ENCODE measurements around the gene CRIM1.

CRIM1 gene

DNA sequence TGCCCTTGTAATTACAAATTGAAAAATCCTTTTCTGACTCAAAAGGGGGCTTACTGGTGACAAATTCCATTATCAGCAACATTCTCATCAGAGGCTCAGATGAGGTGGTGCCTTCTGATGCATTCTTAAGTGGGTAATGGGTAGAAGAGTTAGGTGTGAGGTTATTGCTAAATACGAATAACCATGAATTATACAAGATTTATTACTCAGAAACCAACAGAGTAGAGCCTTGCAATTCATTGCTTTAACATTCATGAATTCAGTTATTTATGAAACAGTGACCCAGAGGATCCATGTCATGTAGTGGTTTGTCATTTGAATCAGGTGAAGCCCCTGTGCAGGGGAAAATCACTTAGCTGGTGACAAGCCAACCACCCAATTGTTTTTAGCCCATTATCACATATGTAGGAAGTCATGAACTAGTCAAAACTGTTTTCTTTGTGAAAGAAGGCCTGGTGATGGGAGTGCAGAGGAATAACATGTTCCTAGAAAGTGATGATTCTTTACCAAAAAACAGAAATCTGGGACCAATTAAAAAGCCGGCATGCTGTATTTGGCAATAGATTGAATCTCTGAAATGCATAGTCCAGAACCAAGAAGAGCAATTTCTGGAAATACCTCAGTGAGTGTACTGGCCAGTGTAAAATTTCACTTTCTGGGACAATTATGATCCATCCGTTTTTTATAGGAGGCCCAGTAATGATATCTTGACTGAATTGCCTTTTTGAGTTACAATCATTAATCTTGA is 70.2 kb downstream of the CRIM1 start:
- DNase-seq (ENCODE audit: low read depth), result no peak

GRCh38 chr2:36427790-36428243 is 72.2 kb downstream of the CRIM1 start:
- DNase-seq (ENCODE audit: low read depth), result no peak

GRCh38 chr2:36430549-36430948 is 75.0 kb downstream of the CRIM1 start:
- no peak for DNase-seq (ENCODE audit: low read depth)

- DNase-seq (ENCODE audit: low read depth), result no peak
These were observed 76.9 kb downstream of the CRIM1 start for GRCh38 chr2:36432479-36432878.

- DNase-seq (ENCODE audit: low read depth), result no peak
These were observed 78.0 kb downstream of the CRIM1 start for GRCh38 chr2:36433311-36434217.

DNA sequence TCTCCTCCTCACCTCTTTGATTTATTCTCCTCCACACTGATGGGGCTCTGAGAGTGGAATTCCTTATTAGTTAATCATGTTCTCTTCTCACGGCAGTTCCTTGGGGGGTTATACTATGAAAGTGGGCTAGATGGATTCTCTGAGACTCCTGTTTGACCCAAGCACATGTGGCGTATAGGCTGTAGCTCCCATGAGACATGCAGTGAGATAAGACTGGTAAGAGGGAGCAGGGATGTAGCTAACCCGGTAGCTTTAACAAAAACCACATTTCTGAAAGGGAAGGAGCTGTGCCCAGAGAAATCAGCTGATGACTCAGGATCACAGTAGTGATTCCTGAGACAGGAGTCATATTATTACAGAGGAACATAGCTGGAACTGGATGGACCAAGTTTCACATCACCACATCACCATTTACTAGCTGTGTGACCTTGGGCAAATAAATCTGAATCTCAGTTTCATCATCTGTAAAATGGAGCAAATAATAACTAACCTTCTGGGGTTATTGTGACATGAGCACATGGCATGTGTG is 82.9 kb downstream of the CRIM1 start:
- DNase-seq (ENCODE audit: low read depth), result no peak

DNA sequence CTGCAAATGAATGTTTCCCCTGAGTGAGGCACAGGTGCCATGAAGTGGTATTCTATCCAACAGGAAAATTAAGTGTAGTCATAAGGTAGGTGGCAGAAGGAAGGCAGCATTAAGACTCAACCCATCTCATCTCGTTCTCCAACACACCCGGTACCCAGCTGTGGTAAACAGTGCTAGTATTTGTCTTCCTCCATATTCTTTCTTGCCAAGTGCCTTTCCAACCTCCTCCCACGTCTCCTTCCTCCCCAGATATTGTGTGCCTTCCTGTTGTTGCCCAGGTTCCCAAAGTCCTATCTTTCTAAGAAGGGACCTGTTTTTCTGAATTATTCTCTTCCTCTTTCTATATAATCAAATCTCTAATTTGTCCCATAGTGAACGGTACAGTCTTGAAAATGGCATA is 83.5 kb downstream of the CRIM1 start:
- DNase-seq (ENCODE audit: low read depth), result no peak

DNA sequence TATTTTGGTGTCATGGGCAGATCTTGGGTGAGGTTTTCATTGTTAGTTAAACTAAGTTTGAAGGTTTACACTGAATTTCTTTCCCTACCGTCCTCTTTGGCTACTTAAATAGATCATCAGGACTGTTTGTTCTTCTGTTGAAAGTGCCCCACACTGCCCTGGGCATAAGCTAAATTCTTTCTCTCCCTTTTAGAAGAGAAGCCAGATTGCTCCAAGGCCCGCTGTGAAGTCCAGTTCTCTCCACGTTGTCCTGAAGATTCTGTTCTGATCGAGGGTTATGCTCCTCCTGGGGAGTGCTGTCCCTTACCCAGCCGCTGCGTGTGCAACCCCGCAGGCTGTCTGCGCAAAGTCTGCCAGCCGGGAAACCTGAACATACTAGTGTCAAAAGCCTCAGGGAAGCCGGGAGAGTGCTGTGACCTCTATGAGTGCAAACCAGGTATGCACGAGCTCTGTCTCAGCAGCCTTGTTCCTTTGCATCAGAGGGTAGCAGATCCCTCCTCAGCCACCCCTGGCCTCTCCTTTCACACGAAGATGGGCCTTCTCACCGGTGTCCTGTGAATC is 85.6 kb downstream of the CRIM1 start:
- DNase-seq (ENCODE audit: low read depth), result no peak

DNA sequence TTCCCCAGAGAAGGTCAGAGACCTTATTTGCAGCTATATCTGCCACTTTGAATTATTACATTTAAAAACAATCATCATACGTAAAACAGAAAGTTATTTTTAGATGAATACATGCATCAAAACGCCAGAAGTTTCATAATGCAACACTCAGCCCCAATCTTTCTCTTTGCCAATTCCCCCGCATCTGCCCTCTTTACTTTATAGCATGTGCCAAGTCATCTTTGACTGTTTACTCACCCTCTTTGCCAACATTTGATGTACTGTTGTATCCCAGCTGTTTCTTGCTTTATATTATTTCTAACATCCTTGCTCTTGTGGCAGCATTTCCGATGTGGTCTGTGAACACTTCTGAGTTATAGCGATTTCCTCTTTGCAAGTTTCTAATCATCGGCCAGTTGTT is 86.2 kb downstream of the CRIM1 start:
- DNase-seq (ENCODE audit: low read depth), result no peak

DNA sequence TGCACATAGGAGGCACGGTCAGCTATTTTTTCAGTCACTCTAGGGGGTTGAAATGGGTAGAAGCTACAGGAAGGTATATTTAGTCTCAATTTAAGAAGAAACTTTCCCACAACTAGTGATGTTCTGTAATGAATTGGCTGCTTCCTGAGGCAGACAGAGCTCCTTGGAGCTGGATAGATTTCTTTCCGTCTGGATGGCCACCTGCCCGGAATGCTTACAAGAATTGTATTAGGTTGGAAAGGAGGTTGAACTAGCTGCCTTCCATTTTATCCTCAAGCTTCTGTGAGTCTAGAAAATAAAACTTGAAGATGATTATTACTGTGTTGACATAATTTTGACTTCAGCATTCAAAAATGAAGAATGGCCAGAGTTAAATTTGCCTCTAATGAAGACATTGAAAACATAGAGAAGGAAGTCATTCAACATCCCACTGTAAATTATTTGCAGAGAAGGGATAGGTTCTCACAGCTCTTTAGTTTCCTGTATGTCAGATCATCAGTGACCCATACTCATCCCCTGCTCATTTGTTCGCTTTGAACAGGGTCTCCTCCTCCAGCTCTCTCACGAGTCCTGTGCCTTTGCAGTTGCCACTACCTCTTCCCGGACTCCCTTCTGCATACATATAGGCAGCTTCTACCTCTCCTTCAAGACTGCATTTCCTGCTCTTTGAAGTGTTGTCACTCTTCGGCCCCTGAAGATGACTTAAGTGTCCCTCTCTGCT is 88.8 kb downstream of the CRIM1 start:
- DNase-seq (ENCODE audit: low read depth), result no peak

GRCh38 chr2:36445185-36445866 is 89.7 kb downstream of the CRIM1 start:
- no peak for DNase-seq (ENCODE audit: low read depth)

GRCh38 chr2:36446294-36446693 is 90.7 kb downstream of the CRIM1 start:
- no peak for DNase-seq (ENCODE audit: low read depth)

DNA sequence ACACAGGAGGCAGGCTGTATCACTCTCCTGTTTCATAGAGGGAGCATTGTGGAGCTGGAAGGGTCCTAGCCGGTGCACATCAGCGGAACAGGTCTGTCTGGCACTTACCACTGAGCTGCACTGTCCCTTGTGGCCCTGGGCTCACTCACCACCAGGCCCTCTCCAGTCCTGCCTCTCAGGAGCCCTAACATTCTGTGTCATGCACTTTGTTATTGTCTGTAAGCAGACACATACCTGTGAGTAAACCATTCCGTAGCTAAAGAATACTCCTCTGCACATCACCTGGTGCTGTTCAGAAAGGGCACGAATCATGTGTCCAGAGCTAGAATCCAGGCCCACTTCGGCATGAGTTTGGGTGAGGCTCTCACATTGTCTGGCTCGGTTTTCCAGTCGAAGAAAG is 93.6 kb downstream of the CRIM1 start:
- DNase-seq (ENCODE audit: low read depth), result no peak

DNA sequence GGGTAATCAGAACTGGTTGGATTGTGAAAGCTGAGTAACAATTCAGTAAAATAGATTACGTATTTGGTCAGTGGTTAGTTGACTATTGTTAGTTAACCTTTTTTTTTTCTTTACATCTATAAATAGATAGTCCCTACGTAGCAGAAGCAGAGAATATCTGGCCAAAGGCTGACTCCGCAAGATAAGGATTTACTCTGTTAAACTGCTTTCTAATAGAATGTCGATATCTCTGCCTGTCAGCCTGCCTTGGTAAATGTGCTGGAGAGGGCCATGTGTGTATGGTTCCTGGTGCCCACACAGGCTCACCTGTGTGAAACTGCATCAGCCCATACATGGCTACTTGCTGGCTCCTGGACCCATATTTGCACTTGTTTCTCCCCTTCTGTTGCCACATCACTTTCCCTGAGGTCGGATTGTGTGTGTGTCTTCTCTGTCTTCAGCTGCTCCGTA is 94.4 kb downstream of the CRIM1 start:
- no peak for DNase-seq (ENCODE audit: low read depth)

DNA sequence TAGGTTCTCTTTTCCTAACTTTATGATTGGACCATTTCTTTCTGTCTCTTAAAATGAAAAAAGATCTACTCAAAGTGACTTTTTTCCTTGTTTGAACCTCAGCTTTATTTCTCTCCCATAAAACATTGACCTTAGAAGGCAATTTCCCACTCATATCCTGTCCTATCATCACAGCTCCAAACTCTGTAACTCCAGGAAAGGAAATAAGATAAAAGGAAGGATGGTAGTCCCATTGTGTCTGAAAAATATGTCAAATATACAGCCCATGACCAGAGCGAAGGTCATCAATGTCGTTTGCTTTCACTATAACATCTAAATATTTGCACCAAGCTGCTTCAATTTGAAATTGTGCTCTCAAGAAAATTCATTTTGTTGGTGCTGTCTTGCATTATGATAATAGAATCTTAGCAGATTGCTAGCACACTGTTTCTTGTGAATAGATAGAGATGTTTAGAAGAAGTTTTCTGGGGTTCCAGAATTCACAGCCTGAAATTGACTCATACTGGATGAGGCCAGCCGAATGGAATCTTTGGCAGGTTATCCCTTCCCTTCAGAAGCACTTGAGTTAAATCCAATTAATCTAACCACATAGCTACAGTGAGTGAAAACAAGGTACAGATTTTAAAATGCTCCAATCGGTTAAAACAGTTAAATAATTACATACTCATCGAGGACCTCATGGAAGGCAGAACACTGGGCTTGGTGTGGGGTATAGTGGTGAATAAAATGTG is 95.1 kb downstream of the CRIM1 start:
- no peak for DNase-seq (ENCODE audit: low read depth)

GRCh38 chr2:36451512-36451911 is 95.9 kb downstream of the CRIM1 start:
- peak; percentile 37 for DNase-seq (ENCODE audit: low read depth)

GRCh38 chr2:36452260-36452659 is 96.7 kb downstream of the CRIM1 start:
- no peak for DNase-seq (ENCODE audit: low read depth)

GRCh38 chr2:36453652-36454051 is 98.1 kb downstream of the CRIM1 start:
- DNase-seq (ENCODE audit: low read depth), result no peak

DNA sequence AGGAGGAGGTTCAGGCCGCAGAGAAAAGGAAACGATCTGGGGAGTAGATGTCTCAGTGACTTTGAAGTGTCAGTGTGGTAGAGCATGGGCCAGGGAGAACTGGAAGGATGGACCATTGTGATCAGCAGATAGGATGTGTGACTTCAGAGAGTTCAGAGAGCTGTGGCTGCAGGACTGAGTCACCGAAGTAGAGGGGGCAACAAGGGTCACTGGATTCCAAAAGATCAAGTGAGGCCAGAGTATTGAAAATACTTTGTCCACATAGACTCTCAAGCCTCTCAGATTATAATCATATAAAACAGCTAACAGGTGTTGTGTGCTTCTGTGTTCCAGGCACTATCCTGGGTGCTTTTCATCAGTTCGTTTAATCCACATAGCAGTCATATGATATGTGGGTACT is 99.4 kb downstream of the CRIM1 start:
- no peak for DNase-seq (ENCODE audit: low read depth)

GRCh38 chr2:36455788-36456187 is 100.2 kb downstream of the CRIM1 start:
- DNase-seq (ENCODE audit: low read depth), result no peak

All from CMK (cell line).